GM21447 (cell line): ENCODE data around the gene ATP2A2.

Experiments used
- ATAC-seq: cut with Tn5 transposase; IDR thresholded peaks from one replicate; pipeline ENCODE4 v1.9.1; 2021; ENCODE audit not compliant: unreplicated experiment

Gene ATP2A2

DNA sequence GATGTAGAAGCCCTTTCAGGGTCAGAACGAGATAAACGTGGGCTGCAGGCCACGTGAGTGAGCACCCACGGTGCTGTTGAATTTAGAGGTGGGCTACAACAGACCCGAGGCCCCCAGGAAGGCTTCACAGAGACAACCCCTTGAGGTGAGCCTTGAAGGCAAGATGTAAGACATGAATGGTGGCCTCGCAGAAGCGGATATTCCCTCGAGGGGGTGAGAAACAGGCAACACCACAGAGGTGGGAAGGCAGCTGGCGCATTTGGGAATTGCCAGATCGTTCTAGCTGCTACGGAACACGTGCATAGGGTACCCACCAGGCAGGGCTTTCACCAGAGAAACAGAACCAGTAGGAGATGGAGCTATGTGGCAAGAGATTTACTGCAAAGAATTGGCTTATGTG lies 22.6 kb upstream of the ATP2A2 start:
- ATAC-seq: no peak

GRCh38 chr12:110262442-110263388 lies 18.3 kb upstream of the ATP2A2 start:
- no peak for ATAC-seq

- no peak for ATAC-seq
Observed at GRCh38 chr12:110266381-110266960, 14.6 kb upstream of the ATP2A2 start.

DNA sequence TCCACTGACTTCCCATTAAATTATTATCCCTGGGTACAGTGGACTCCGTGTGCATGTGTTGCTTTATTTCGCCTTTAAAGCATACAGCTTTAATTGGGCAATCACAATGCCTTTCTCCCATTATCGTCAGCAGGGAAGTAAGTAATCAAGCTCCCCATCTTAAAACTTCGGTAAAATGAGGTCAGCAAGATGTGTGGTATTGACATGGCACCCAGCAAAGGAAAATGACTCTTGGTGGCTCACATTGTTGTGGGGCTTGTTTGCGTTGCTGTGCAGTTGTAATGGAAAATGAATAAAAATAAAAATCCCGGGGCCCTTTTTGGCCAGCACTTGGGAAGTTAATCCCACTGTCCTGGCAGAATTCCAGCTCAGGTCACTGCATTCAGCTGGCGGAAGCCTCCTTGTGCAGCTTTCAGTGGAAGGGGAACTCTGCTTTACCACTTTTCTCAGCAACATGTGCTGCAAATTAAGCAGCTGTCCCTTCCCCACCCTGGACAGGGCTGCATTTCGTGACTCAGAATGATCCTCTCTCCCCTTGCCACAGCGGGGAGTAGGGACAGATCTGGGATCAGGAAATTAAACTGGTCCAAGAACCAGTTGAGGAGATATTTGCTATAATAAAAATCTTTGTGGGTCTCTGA lies 13.9 kb upstream of the ATP2A2 start:
- no peak for ATAC-seq

- ATAC-seq: no peak
Observed at GRCh38 chr12:110269622-110270124, 11.4 kb upstream of the ATP2A2 start.

DNA sequence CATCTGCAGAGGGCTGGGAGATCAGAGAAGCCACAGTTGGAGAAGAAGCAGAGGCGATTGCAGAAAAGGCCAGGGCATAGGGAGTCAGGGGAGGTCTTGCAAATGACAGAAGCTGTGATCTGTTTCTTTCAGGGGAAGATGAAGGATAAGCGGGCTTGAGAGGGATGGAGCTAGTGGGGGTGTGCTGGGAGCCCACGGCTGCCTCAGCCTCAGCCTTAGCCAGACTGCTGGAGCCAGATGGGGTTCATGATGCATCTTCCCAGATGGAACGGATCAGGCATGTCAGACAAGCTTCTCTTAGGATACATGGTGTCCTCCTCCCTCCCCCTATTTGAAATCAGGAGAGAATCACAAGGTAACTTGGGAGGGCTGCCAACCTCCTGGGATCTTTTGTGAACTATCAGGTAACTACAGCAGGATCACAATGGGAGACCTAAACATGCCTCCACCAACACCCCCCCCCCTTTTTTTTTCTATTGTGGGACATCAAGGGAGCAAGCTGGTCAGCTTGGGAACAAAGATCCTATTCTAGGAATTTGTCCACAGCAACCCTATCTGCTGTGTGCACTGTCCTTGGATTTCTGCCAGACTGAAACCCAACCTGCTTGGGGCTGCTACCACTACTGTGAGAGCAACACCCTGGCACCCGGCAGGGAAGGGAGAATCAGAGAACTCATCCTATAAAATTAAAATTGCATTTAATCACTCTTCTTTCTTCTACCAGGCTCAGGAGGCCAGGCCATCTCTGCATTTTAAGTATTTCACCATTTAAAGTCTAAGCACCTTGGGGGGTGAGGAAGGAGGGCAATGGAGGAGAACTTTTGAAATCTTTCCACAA lies 10.7 kb upstream of the ATP2A2 start:
- no peak for ATAC-seq

GRCh38 chr12:110271015-110271414 lies 10.0 kb upstream of the ATP2A2 start:
- no peak for ATAC-seq

DNA sequence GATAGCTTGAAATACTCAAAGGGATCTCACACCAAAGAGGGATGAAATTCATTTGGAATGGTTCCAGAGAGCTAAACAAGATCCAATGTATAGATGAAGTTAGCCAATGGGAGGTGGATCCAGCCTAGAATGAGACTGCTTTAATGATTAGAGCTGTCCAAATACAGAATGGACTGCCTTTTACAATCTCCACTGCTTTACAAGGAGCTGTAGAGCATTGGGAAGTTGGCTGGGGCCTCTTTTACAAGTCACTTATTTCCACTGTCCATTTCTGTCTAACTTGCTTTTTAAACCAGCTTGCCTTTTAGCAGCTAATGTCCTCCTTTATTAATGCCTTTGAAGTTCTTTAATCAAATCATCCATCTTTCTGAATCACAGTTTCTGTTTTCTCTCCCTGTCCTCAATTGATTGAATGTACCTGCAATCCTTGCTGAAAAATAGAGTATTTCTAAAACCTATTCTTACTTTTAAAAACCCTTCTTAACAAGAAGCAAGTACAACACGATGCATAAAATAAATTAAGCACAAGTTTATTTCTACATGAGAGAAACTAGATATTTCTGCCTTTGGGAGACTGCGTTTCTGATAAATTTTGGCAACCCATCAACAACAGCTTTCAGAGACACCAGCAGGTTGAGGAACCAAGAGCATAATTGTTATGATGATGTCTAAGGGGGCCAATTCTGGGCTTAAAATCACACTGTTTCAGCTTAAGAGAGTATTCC lies 3.4 kb upstream of the ATP2A2 start:
- no peak for ATAC-seq

GRCh38 chr12:110278255-110278536 lies 2.9 kb upstream of the ATP2A2 start:
- no peak for ATAC-seq

DNA sequence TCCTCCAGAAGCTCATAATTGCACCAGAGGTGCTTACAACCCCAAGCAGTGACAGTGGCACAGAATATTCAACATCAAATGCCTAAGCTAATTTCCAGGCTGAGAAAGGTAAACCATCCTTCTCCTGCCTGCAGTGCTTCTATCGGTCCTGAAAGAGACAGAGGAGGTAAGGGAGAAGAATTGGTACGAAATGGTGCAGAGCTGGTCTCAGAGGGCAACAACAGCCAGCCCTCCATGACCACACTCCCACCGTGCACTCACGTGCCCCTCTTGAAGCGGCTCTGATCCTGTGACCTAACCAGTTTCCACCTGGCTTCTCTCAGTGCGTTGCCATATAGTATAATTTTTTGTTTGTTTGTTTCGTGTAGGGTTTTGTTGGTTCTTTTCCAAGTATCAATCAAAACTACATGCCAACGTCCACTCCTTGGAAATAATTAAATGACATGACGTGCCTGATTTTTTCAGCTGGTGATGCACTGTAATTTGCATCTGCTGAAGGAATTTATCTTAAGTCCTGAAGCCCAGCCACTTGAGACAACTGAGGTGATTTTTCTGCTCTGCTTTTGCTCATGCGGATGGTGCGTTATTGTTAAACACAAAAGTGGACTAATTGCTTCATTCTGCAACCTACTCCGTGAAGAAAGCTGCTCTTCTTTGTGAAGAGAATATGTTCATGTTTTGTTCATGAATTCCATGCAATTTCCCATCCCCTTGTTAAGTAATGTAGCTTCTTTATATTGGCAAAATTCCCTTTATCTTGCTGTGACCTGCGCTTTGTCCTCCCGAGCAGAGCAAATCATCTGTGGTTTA lies 1.3 kb upstream of the ATP2A2 start:
- ATAC-seq: no peak

GRCh38 chr12:110280392-110280778 lies 662 bp upstream of the ATP2A2 start:
- peak; percentile 7 for ATAC-seq

GRCh38 chr12:110281549-110282299 lies 677 bp downstream of the ATP2A2 start:
- ATAC-seq: peak; percentile 40

GRCh38 chr12:110282300-110282860 lies 1.3 kb downstream of the ATP2A2 start:
- ATAC-seq: peak; percentile 16

DNA sequence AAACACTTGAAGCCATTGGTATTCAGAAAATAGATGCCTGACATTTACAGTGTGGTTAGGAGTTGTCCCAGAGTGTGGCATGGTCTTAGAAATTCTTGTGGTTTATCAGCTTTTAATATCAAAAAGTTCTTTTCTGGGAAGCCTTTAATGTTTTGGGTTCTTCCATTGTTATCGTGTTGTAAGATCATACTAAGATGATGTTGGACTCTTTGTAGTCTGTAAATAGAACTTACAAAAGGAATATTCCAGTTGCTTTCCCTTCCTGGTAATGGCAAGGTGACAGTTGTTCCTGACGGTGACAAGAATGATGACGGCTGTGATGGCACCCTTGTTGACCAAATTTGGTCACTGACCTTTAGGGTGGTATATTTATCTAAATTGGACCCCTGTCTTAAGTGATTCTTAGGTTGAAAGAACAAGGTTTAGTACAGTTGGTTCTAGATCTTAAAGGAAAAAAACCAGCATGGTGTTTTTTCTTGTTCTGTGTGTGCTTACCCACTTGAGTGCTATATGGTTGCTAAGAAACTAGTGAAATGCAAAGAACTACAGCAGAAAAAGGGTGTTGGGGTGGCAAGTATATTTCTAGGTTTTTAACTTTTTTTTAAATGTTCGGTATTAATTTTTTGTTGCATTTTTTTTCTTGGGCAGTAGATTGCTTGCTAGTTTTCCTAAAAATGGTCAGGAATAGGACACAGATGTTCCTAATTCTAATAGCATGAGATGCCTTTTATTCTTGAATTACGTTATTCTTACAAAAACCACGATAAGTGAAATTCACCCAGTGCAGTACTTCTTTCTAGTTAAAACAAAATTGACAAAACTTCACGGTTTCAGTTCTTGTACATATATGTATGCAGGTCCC lies 2.1 kb downstream of the ATP2A2 start:
- ATAC-seq: no peak

DNA sequence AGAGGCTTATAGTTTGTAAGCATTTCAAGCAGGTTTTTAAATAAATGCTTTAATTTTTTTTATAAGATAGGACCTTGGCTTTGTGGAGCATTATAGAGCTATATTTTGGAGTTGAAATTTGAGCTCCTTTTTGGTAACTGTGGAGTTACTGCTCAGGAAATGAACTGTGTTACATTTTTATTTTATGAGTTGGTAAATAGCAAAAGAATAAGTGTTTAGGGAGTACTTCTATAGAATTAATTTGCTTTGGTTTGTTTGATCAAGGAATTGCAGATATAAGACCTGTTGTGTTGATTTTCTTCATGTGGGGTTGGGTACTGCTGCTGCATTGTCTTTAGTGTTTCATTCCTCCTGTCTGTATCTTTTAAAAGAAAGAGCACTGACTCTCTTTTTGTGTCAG lies 3.5 kb downstream of the ATP2A2 start:
- no peak for ATAC-seq

DNA sequence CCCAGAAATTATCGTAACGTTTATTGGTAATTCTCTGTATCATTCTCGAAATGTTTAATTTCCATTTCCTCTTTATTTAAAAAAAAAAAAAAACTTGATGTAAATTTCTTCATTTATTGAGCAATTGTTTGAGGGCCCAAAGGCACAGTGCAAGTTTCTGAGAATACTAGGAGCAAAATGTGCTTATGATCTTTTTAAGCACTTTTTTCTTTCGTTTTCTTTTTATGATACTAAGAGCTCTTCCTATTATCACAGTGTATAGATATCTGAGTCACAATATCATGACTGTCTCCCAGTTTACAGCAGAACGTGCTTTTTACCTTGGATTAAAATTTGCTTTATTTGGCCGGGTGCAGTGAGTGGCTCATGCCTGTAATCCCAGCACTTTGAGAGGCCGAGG lies 5.6 kb downstream of the ATP2A2 start:
- no peak for ATAC-seq

DNA sequence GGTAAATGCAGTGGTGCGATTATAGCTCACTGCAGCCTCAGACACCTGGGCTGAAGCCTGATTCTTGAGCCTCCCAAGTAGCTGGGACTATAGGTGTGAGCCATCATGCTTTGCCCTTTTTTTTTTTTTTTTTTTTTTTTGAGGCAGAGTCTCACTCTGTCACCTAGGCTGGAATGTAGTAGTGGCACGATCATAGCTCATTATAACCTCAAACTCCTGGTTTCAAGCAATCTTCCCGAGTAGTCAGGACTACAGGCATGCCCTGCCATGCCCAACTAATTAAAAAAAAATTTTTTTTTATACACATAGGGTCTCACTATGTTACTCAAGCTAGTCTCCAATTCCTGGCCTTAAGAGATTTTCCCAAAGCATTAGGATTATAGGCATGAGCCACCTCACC lies 6.9 kb downstream of the ATP2A2 start:
- ATAC-seq: no peak
